Activated CD8-positive, alpha-beta memory T cell treated with anti-CD3 and anti-CD28 coated beads, Interleukin-2, amount 50 U/mL, for 24 hours (primary cell): ENCODE data around the gene GXYLT1.
"Not testable (repeated sequence)": the region's sequence is repeated elsewhere in the genome, so short reads cannot be mapped to it uniquely, and the experiment has no call there.

ENCODE experiments used
- DNase-seq: peaks from one replicate; pipeline ENCODE4 v3.0.0-alpha.2; 2020; ENCODE audit errors: extremely low read depth

GXYLT1 gene

GRCh38 chr12:42144158-42144407 lies 591 bp downstream of the GXYLT1 start:
- DNase-seq: no peak

DNA sequence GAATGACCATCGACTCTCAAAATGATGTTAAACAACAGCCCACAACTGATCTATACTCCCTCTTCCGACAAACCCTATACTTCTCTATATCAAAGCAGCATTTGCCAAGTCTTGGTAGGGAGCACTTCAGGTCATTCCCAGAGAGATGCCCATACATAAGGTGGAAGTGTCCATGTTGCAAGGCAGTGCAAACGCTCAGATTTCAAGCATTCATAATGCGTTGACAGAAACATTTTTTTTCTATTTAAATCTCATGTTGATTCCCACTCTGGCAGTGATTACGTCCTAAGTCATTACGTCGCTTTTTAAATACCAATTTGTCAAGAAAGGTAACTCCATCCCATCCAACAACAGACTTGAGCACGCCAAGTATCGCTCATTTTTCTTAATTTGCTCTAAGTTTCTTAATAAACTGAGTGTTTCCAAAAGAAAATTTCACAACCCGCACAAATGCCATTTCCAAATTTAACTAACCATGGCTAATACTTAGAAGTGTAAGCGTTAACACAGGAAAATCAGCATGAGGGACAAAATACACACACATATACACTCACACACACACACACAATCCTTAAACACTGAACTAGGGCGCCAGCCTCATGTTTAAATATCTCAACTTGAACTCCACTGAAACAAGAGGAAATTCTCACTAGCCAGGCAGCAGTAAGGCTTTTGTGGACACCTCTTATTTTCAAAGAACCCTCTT lies 1.1 kb downstream of the GXYLT1 start:
- DNase-seq: no peak

DNA sequence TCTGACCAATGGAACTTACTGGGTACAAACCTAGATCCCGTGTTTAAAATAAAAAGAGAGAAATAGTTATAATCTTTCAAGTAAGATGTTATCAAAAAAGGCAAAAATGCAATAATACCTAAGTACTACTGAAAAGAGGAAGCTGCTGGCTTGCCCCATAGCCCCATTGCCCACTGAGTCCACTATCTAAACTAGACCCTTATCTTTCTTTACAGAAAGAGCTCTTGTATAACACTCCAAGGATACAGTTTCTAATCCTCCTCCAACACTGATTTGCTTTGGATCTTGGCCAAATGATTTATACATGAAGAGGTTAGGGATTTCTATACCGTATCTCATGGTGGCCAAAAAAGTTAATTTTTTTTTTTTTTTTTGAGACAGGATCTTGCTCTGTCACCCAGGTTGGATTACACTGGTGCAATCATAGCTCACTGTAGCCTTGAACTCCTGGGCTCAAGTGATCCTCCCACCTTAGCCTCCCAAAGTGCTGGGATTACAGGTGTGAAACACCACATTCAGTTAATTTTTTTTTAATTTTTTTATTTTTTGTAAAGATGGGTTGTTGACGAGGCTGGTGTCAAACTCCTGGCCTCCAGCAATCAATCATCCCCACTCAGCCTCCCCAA lies 2.6 kb downstream of the GXYLT1 start:
- no peak for DNase-seq

GRCh38 chr12:42140901-42141300 lies 3.8 kb downstream of the GXYLT1 start:
- DNase-seq: no peak

DNA sequence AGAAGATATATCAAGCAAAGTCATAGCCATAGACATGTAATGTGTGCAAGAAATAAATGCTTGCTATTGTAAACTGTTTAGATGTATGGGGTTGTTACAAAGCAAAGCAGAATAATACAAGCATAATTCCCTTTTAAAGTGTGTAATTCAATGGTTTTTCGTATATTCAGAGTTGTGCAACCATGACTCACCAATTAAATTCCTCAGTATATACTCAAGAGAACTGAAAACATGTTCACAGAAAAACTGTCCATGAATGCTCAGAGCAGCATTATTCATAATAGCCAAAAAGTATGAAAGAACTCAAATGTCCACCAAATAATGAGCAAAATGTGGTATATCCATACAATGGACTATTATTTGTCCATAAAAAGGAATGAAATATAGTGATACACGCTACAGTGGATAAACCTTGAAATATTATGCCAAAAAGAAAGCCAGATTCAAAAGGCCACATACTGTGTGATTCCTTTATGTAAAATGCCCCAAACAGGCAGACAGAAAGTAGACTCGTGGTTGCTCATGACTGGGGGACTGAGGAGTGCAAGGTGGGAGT lies 9.3 kb downstream of the GXYLT1 start:
- DNase-seq: no peak

GRCh38 chr12:42130672-42131402 lies 13.8 kb downstream of the GXYLT1 start:
- DNase-seq: no peak

DNA sequence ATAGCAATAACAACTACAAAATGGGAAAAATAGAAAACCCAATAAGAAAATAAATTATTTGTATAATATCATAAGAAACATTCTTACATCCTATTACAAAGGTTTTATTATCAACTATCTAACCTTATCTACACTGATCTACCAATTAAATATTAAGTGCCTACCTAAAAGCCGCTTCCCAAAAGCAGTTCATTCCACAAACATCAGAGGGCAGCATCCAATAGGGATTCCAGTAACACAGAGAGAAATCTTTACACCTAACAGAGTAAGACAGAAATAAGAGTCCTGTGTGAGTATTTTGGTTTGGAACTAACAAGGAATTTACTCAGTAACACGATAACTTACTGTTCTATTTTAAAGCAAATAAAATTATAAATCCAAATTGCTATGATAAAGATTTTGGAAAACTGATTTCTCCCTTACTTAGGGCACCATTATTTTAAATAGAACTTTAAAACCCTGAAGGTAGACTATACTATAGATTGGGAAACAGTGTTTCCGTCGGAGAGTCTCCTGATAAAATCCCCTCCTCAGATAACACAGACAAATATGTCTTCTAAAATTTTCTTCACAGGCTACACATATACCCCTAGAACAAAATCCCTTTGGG lies 15.0 kb downstream of the GXYLT1 start:
- DNase-seq: no peak

- no peak for DNase-seq
Observed at GRCh38 chr12:42128888-42129287, 15.8 kb downstream of the GXYLT1 start.

DNA sequence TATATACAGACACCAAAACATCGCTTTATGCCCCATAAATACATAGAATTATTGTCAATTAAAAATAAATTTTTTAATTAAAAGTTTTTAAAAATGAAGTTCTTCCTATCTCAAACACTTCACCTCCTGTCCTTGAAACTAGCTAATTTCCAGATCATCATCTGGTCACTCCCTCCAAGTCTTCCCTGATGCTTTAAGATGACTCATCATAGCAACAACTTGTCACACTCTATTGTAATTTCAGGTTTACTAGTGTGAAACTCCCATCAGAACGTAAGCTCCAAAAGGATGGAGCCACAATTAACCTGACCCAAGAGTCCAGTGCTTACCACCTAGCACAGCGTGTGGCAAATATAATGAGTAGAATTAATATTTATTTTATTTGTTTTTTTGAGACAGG lies 16.3 kb downstream of the GXYLT1 start:
- no peak for DNase-seq

DNA sequence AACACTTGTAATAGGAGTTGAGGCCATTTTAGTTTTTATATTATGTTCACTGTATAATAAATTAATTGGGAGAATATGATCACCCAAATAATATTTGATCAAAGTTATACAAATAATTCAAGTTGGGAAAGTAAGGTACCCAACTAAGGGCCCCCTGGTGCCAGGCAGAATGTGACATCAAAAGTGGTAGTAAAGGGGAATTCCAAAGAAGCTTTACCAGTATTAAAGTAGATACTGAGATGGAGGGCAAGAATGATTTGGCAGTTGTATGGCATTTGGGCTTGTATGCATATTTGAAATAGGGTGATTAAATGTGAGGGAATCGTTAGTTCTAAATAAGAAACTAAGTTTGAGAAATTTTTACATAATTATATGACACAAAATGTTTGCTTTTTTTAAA lies 17.7 kb downstream of the GXYLT1 start:
- DNase-seq: no peak

DNA sequence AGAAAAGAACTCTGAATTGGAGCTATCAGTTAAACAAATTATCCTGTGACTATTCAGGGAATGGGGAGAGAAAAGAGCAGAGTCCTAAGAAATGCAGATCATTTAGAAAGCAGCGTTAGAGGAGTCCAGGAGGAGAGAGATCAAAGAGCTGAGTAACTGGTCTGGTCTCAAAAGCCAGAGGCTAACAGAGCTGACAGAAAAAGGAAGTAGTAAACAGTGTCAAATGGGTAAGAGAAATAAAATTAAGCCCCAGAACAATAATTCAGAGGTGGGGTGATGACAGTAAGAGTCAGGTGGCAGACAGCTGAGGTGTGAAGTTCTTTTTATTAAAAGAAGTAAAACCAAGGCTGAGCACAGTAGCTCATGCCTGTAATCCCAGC lies 19.3 kb downstream of the GXYLT1 start:
- DNase-seq: no peak

- no peak for DNase-seq
Observed at GRCh38 chr12:42124764-42125387, 19.8 kb downstream of the GXYLT1 start.

- no peak for DNase-seq
Observed at GRCh38 chr12:42119085-42119633, 25.5 kb downstream of the GXYLT1 start.

DNA sequence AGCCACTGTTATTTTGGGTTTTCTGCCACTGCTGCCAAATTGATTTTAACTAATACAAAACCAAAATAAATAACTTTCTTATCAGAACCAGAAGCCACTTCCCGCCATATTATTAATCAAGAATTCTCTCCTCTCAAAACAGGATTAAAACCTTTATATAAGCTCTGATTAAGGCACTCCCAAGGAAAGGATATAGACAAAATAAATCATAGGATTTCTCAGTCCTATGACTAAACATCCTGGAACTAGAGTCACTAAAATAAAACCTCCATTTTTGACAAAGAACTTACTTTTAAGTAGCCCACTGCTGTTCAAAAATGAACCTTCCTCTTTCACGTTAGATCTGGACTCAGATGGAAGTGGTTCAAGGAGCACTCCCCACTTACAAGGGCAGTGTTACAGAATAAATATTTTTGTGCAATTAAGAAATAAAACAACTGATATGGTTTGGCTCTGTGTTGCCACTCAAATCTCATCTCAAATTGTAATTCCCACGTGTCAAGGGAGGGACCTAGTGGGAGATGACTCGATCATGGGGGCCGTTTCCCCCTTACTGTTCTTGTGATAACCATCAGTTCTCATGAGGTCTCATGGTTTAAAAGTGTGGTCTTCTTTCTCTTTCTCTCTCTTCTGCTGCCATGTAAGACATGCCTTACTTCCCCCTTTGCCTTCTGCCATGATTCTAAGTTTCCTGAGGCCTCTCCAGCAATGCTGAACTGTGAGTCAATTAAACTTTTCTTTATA lies 26.4 kb downstream of the GXYLT1 start:
- DNase-seq: no peak

- DNase-seq: no peak
Observed at GRCh38 chr12:42109031-42109430, 35.6 kb downstream of the GXYLT1 start.

- not testable (repeated sequence) for DNase-seq
Observed at GRCh38 chr12:42106791-42107190, 37.9 kb downstream of the GXYLT1 start.

DNA sequence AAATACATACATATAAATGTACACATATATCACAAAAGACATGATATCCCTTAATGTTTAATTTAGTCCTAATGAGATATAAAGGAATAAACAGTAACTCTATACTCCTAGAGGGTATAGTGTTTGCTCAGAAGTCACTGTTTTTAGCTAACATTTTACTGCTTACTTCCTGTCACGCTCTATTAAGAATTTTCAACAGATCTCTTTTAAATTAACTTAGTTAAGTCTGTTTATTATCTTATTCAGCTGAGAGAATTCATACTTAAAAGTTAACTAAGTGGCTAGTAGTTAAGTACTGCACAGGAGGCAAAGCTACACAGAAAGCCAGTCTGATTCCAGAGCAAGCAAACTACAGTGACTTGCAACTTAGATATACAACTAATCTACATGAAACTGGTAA lies 39.9 kb downstream of the GXYLT1 start:
- DNase-seq: no peak

DNA sequence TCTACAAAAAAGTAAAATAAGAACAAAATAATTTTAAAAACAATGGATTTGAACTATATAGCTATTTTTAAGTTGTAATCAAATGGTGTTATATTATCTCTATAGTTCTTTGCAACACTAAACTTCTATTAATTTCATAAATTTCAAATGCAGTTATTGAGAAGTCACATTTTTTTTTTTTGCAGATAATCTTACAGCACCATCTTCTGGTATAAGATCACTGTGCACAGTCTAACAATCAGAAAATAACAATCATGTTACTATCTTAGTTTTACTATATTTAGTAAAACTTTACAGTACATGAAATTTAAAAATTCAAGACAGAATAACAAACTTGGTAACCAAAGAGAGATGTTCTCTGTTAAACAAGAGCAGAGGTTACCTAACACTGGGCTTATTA lies 40.6 kb downstream of the GXYLT1 start:
- DNase-seq: no peak

GRCh38 chr12:42103155-42103554 lies 41.5 kb downstream of the GXYLT1 start:
- DNase-seq: no peak

DNA sequence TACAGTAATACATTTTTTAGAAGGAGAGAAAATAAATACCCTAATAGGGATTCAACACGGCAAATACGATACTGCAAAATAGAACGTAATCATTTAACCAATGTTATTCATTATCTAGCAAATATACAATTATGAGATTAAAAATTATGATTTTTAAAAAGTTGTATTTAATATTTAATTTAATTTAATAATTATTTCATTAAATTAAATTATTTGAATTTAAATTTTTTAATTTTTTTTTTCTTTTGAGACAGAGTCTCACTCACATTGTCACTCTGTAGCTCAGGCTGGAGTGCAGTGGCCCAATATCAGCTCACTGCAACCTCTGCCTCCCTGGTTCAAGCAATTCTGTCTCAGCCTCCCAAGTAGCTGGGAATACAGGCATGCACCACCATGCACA lies 42.0 kb downstream of the GXYLT1 start:
- DNase-seq: no peak

DNA sequence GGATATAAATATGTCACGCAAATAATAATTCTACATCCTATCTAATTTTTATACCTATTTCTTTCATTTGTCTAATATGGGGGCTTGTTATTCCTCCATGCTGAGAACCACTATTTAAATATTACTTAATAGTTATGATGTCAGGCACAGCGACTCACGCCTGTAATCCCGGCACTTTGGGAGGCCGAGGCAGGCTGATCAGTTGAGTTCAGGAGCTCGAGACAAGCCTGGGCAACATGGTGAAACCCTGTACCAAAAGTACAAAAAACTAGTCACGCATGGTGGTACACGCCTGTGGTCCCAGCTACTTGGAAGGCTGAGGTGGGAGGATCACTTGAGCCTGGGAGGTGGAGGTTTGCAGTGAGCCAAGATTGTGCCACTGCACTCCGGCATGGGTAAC lies 45.2 kb downstream of the GXYLT1 start:
- no peak for DNase-seq
